ENCODE data around the gene MIER1. TPM values are rescaled to one million over a fixed set of nuclear protein-coding genes. Genes with fewer than 3 reads are reported as not detected.
A peak's percentile ranks its signal among the peaks of the same experiment; 100 is the strongest.

The MIER1 gene
- total and polyA plus RNA-seq, 2 donors (not counting 1 experiment from before 2014, with no cell fraction given) = 7.7 to 55.0 TPM

- POLR2A ChIA-PET = no interaction called here
- CTCF ChIA-PET = interaction anchor here (0.6 to 7.1 kb wide), 4 partner anchors 12 to 226 kb away, joined by 3 to 266 read pairs (median 4); no protein-coding TSS in a partner anchor
- H3K9ac ChIP-seq (ENCODE audit: low read length) = no peak overlapping the region
- Mint-ChIP-seq H3K27me3 (no peaks in the 10 kb centered on the region), H3K4me1 (peaks cover 6% of the 10 kb centered on the region), H3K4me3 (no peak overlapping the region), H3K27ac (no peak overlapping the region), H3K9me3 (ENCODE audit: insufficient read depth) (no peaks in the 10 kb centered on the region)
- no peaks in the 10 kb centered on the region for H4K20me1 ChIP-seq (ENCODE audit: control insufficient read depth, insufficient read depth, low read length, poor library complexity, severe bottlenecking)
- H2AFZ ChIP-seq (ENCODE audit: insufficient read depth, low read depth, low read length, poor library complexity, severe bottlenecking) = no peak overlapping the region
- ATAC-seq (ENCODE audit: low read depth) (no peak), DNase-seq (no peak)
- H3K27ac ChIP-seq (ENCODE audit: low read length in 2 of 2) = no peak overlapping the region
- H3K4me3 ChIP-seq (ENCODE audit: control extremely low read depth in 1 of 5, extremely low read depth in 1 of 5, insufficient read depth in 1 of 5, low read depth in 2 of 5, low read length in 4 of 5) = no peak overlapping the region
- peaks cover 3 to 4% of the 10 kb centered on the region in 2 donors for H3K4me1 ChIP-seq (ENCODE audit: control insufficient read depth in 2 of 2, insufficient read depth in 2 of 2, low read length in 2 of 2)
- no peaks in the 10 kb centered on the region for H3K9me3 ChIP-seq (ENCODE audit: control extremely low read depth in 1 of 3, control insufficient read depth in 2 of 3, insufficient read depth in 1 of 3, low read length in 2 of 3)
- no peak for TF ChIP-seq EZH2 (IDR thresholded peaks at IDR 0.05; ENCODE audit: borderline replicate concordance, insufficient read depth, low read depth, low read length, poor library complexity, severe bottlenecking)
- TF ChIP-seq, protein P1, sequence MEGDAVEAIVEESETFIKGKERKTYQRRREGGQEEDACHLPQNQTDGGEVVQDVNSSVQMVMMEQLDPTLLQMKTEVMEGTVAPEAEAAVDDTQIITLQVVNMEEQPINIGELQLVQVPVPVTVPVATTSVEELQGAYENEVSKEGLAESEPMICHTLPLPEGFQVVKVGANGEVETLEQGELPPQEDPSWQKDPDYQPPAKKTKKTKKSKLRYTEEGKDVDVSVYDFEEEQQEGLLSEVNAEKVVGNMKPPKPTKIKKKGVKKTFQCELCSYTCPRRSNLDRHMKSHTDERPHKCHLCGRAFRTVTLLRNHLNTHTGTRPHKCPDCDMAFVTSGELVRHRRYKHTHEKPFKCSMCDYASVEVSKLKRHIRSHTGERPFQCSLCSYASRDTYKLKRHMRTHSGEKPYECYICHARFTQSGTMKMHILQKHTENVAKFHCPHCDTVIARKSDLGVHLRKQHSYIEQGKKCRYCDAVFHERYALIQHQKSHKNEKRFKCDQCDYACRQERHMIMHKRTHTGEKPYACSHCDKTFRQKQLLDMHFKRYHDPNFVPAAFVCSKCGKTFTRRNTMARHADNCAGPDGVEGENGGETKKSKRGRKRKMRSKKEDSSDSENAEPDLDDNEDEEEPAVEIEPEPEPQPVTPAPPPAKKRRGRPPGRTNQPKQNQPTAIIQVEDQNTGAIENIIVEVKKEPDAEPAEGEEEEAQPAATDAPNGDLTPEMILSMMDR (IDR thresholded peaks at IDR 0.05) = no peak
- no peaks in the 10 kb centered on the region for H3K79me2 ChIP-seq (ENCODE audit: control insufficient read depth, insufficient read depth, low read length)
- peaks cover 0 to 16% of the 10 kb centered on the region in 2 experiments for H3K36me3 ChIP-seq (replicated peaks in 1 of 2; ENCODE audit: control extremely low read depth in 1 of 2, control insufficient read depth in 1 of 2, extremely low read depth in 1 of 2, insufficient read depth in 2 of 2, low read length in 1 of 2)
- no peak overlapping the region for H3K4me2 ChIP-seq (replicated peaks; ENCODE audit: low read depth, low read length, poor library complexity, severe bottlenecking)
- intact Hi-C loops (cut with micrococcal nuclease) = no loop called here
- H3K27me3 ChIP-seq (replicated peaks in 1 of 4; ENCODE audit: control extremely low read depth in 1 of 4, control insufficient read depth in 3 of 4, insufficient read depth in 4 of 4, low read length in 3 of 4) = no peaks in the 10 kb centered on the region
- WGBS (ENCODE audit: insufficient coverage) = 100% methylated on average over 1 of the region's 3 CpGs
These were observed 68.3 kb downstream of the MIER1 start for GRCh38 chr1:66993076-66993475.

DNA sequence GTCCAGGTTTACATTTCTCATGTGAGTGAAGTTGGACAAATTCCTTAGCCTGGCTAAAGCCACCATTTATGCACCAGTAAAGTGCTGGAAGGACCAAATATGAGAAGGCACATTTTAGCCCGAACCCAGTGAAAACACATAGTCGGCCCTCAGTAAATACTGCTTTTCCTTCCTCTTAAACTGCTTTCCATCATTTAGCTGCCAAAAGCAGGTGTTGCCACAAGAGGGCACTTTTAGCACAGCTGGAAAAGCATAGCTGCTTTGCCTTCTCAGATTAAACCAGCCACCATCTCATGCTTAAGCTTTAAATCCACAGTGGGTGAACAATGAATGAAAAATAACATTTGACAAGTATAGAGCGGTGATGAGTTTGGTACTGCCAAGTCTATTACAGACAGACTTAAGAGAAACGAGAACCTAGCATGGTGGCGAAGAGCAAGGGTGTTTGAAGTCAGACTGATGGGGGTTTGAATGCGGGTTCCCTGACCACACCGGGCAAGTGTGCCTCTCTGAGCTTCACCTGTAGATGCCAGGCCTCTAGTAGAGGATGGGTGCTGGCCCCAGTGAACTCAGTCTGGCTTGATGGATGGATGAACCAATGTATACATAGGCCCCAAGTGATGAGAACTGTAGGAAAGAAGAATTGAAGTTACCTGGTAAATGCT, 71.4 kb downstream of the MIER1 start:
- Histone ChIP-seq H3K4me1 (ENCODE audit: control insufficient read depth in 2 of 2, insufficient read depth in 2 of 2, low read length in 2 of 2) (peaks cover 3 to 4% of the 10 kb centered on the region in 2 donors), H2AFZ (ENCODE audit: insufficient read depth, low read depth, low read length, poor library complexity, severe bottlenecking) (no peak overlapping the region), H3K36me3 (replicated peaks in 1 of 2; ENCODE audit: control extremely low read depth in 1 of 2, control insufficient read depth in 1 of 2, extremely low read depth in 1 of 2, insufficient read depth in 2 of 2, low read length in 1 of 2) (peaks cover 0 to 6% of the 10 kb centered on the region in 2 experiments), H3K4me2 (replicated peaks; ENCODE audit: low read depth, low read length, poor library complexity, severe bottlenecking) (peak overlapping the region; percentile 38), H3K79me2 (ENCODE audit: control insufficient read depth, insufficient read depth, low read length) (no peaks in the 10 kb centered on the region), H3K27ac (ENCODE audit: low read length in 2 of 2) (no peak overlapping the region), H3K9me3 (ENCODE audit: control extremely low read depth in 1 of 3, control insufficient read depth in 2 of 3, insufficient read depth in 1 of 3, low read length in 2 of 3) (no peaks in the 10 kb centered on the region), H3K9ac (ENCODE audit: low read length) (no peak overlapping the region), H3K4me3 (ENCODE audit: control extremely low read depth in 1 of 5, extremely low read depth in 1 of 5, insufficient read depth in 1 of 5, low read depth in 2 of 5, low read length in 4 of 5) (no peak overlapping the region), H3K27me3 (replicated peaks in 1 of 4; ENCODE audit: control extremely low read depth in 1 of 4, control insufficient read depth in 3 of 4, insufficient read depth in 4 of 4, low read length in 3 of 4) (no peaks in the 10 kb centered on the region), H4K20me1 (ENCODE audit: control insufficient read depth, insufficient read depth, low read length, poor library complexity, severe bottlenecking) (no peaks in the 10 kb centered on the region)
- ChIA-PET POLR2A (interaction anchor here (0.7 kb wide), 2 partner anchors 153 to 154 kb away, joined by 3 to 7 read pairs; no protein-coding TSS in a partner anchor), CTCF (interaction anchor here (0.6 to 7.1 kb wide), 39 partner anchors 8 to 764 kb away, joined by 3 to 266 read pairs (median 4); partner anchors contain the start of genes DNAI4, MIER1 and SLC35D1)
- intact Hi-C loops (cut with micrococcal nuclease) = loop anchor here (1.0 to 5.0 kb wide), 5 partner anchors 59 to 505 kb away; partner anchors contain the start of gene SLC35D1
- ATAC-seq (ENCODE audit: low read depth) (peak; percentile 78), DNase-seq (peak; percentile 79)
- Mint-ChIP-seq H3K27ac (no peak overlapping the region), H3K4me3 (no peak overlapping the region), H3K4me1 (peaks cover 8% of the 10 kb centered on the region), H3K27me3 (no peaks in the 10 kb centered on the region), H3K9me3 (ENCODE audit: insufficient read depth) (no peaks in the 10 kb centered on the region)
- TF ChIP-seq, protein P1 (IDR thresholded peaks at IDR 0.05) = peak; percentile 77
- no peak for TF ChIP-seq EZH2 (IDR thresholded peaks at IDR 0.05; ENCODE audit: borderline replicate concordance, insufficient read depth, low read depth, low read length, poor library complexity, severe bottlenecking)
- WGBS (ENCODE audit: insufficient coverage) = 70% methylated on average over 7 of the region's 7 CpGs

All from B cell (primary cell).